ENCODE data around the gene THPO.

The THPO gene

DNA sequence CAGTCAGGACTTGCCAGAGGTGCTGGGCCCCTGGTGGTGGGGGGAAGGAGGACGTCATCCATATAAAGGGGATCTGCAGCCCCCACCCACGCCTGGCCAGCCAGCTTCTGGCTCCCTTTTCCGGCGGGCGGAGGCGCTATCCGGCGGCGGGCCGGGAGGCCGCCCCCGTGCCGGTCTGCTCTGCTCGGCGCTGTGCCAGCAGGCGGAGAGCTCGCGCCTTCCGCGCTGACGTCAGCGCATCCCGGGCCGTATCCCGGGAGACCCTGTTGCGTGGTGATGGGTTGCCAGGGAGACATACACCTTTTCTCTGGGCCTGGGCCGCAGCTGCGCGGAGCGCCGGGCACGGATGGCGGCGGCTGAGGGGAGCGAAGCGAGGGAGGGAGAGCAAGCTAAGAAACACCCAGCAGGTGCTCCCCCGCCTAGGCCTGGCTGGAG lies 39.5 kb downstream of the THPO start:
- Histone ChIP-seq H4K91ac (ENCODE audit: low read depth, low read length) (no peak overlapping the region), H2BK120ac (ENCODE audit: insufficient read depth, low read length, poor library complexity) (no peak overlapping the region), H3K79me1 (ENCODE audit: low read length) (peaks cover 13% of the 10 kb centered on the region), H2AFZ (ENCODE audit: insufficient read depth, low read length, poor library complexity) (no peak overlapping the region), H3K9me3 (ENCODE audit: insufficient read depth, low read depth, low read length) (peaks cover 3% of the 10 kb centered on the region), H3K79me2 (ENCODE audit: control insufficient read depth, insufficient read depth, low read length, poor library complexity) (peaks cover 9% of the 10 kb centered on the region), H2BK12ac (ENCODE audit: low read length) (no peak overlapping the region), H3K4me2 (ENCODE audit: low read length) (no peak overlapping the region), H3K23ac (ENCODE audit: low read length) (no peak overlapping the region), H2BK5ac (ENCODE audit: low read depth, low read length, poor library complexity) (no peak overlapping the region), H3K4me1 (ENCODE audit: control insufficient read depth in 1 of 2, insufficient read depth in 2 of 2, low read length in 2 of 2) (peaks cover 14 to 21% of the 10 kb centered on the region in 2 experiments), H3K4ac (ENCODE audit: low read depth, low read length) (peak overlapping the region; percentile 2), H3K4me3 (ENCODE audit: low read depth, low read length) (no peak overlapping the region), H4K12ac (ENCODE audit: low read depth, low read length) (no peak overlapping the region), H3K27ac (ENCODE audit: low read depth, low read length) (no peak overlapping the region), H3K14ac (ENCODE audit: low read length) (no peak overlapping the region), H3K27me3 (ENCODE audit: insufficient read depth, low read length) (no peaks in the 10 kb centered on the region), H3K9ac (ENCODE audit: low read length) (no peak overlapping the region), H2AK5ac (ENCODE audit: low read length) (no peak overlapping the region), H3K36me3 (ENCODE audit: control insufficient read depth in 1 of 2, insufficient read depth in 2 of 2, low read length in 2 of 2) (peaks cover 22 to 30% of the 10 kb centered on the region in 2 experiments), H3K18ac (ENCODE audit: low read length) (no peak overlapping the region), H4K8ac (ENCODE audit: low read depth, low read length) (no peak overlapping the region)
- WGBS (ENCODE audit: extremely low coverage, insufficient coverage, insufficient read length), result no CpG with 5 or more reads among the region's 37 CpGs
- DNase-seq, result no peak

DNA sequence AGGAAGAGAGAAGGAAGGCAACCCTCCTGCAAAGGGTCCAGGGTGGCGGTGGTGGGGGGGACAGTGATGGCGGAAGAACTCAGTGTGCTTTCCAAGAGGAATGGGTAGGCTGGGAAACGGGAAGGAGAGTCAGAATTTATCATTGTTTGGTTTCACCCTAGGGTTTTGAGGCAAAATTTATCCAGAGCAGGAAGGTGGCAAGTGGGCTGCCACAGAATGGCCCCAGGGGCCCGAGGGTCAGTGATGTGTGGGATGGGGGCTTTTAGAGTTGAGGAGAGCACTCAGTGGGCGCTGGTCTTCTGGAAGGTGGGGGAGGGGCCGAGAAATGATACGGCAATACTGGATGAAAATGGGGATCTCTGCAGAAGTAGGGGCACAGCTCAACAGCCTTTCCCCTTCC lies 40.0 kb downstream of the THPO start:
- Histone ChIP-seq H3K4me1 (ENCODE audit: control insufficient read depth in 1 of 2, insufficient read depth in 2 of 2, low read length in 2 of 2) (peaks cover 15 to 23% of the 10 kb centered on the region in 2 experiments), H3K4ac (ENCODE audit: low read depth, low read length) (peak overlapping the region; percentile 2), H4K91ac (ENCODE audit: low read depth, low read length) (no peak overlapping the region), H3K79me1 (ENCODE audit: low read length) (peaks cover 15% of the 10 kb centered on the region), H4K8ac (ENCODE audit: low read depth, low read length) (no peak overlapping the region), H3K9ac (ENCODE audit: low read length) (no peak overlapping the region), H3K18ac (ENCODE audit: low read length) (no peak overlapping the region), H3K9me3 (ENCODE audit: insufficient read depth, low read depth, low read length) (peaks cover 3% of the 10 kb centered on the region), H3K79me2 (ENCODE audit: control insufficient read depth, insufficient read depth, low read length, poor library complexity) (peaks cover 9% of the 10 kb centered on the region), H3K23ac (ENCODE audit: low read length) (no peak overlapping the region), H4K12ac (ENCODE audit: low read depth, low read length) (no peak overlapping the region), H2AK5ac (ENCODE audit: low read length) (no peak overlapping the region), H3K36me3 (ENCODE audit: control insufficient read depth in 1 of 2, insufficient read depth in 2 of 2, low read length in 2 of 2) (peaks cover 22 to 29% of the 10 kb centered on the region in 2 experiments), H3K14ac (ENCODE audit: low read length) (no peak overlapping the region), H2BK120ac (ENCODE audit: insufficient read depth, low read length, poor library complexity) (no peak overlapping the region), H3K4me3 (ENCODE audit: low read depth, low read length) (no peak overlapping the region), H3K4me2 (ENCODE audit: low read length) (no peak overlapping the region), H3K27ac (ENCODE audit: low read depth, low read length) (no peak overlapping the region), H3K27me3 (ENCODE audit: insufficient read depth, low read length) (no peaks in the 10 kb centered on the region), H2BK12ac (ENCODE audit: low read length) (no peak overlapping the region), H2BK5ac (ENCODE audit: low read depth, low read length, poor library complexity) (no peak overlapping the region), H2AFZ (ENCODE audit: insufficient read depth, low read length, poor library complexity) (no peak overlapping the region)
- DNase-seq, result no peak
- WGBS (ENCODE audit: extremely low coverage, insufficient coverage, insufficient read length), result no CpG with 5 or more reads among the region's 7 CpGs

GRCh38 chr3:184337399-184337714 lies 40.6 kb downstream of the THPO start, which contains the start of gene FAM131A:
TSS of gene FAM131A (plus strand) at chr3:184337600. CDS start at chr3:184337631, 31 bp downstream.
- Histone ChIP-seq H3K23ac (ENCODE audit: low read length) (no peak within 1 kb of the TSS), H4K8ac (ENCODE audit: low read depth, low read length) (peak within 1 kb of the TSS; percentile 86), H3K4ac (ENCODE audit: low read depth, low read length) (peak within 1 kb of the TSS; percentile 93), H3K79me1 (ENCODE audit: low read length) (peaks cover 20% of the 10 kb centered on the region), H3K4me1 (ENCODE audit: control insufficient read depth in 1 of 2, insufficient read depth in 2 of 2, low read length in 2 of 2) (peaks cover 20 to 28% of the 10 kb centered on the region in 2 experiments), H2BK12ac (ENCODE audit: low read length) (no peak within 1 kb of the TSS), H2AK5ac (ENCODE audit: low read length) (peak within 1 kb of the TSS; percentile 8), H3K18ac (ENCODE audit: low read length) (peak within 1 kb of the TSS; percentile 85), H3K4me3 (ENCODE audit: low read depth, low read length) (peak within 1 kb of the TSS; percentile 91), H4K12ac (ENCODE audit: low read depth, low read length) (peak within 1 kb of the TSS; percentile 74), H3K79me2 (ENCODE audit: control insufficient read depth, insufficient read depth, low read length, poor library complexity) (peaks cover 9% of the 10 kb centered on the region), H4K91ac (ENCODE audit: low read depth, low read length) (peak within 1 kb of the TSS; percentile 72), H3K9ac (ENCODE audit: low read length) (peak within 1 kb of the TSS; percentile 85), H2BK120ac (ENCODE audit: insufficient read depth, low read length, poor library complexity) (peak within 1 kb of the TSS; percentile 26), H3K9me3 (ENCODE audit: insufficient read depth, low read depth, low read length) (peaks cover 3% of the 10 kb centered on the region), H3K27me3 (ENCODE audit: insufficient read depth, low read length) (no peaks in the 10 kb centered on the region), H2AFZ (ENCODE audit: insufficient read depth, low read length, poor library complexity) (peak within 1 kb of the TSS; percentile 63), H3K27ac (ENCODE audit: low read depth, low read length) (peak within 1 kb of the TSS; percentile 94), H3K14ac (ENCODE audit: low read length) (peak within 1 kb of the TSS; percentile 81), H3K4me2 (ENCODE audit: low read length) (peak within 1 kb of the TSS; percentile 90), H2BK5ac (ENCODE audit: low read depth, low read length, poor library complexity) (peak within 1 kb of the TSS; percentile 42), H3K36me3 (ENCODE audit: control insufficient read depth in 1 of 2, insufficient read depth in 2 of 2, low read length in 2 of 2) (peaks cover 22 to 29% of the 10 kb centered on the region in 2 experiments)
- DNase-seq, result no peak
- WGBS (ENCODE audit: extremely low coverage, insufficient coverage, insufficient read length), result no CpG with 5 or more reads among the region's 6 CpGs

DNA sequence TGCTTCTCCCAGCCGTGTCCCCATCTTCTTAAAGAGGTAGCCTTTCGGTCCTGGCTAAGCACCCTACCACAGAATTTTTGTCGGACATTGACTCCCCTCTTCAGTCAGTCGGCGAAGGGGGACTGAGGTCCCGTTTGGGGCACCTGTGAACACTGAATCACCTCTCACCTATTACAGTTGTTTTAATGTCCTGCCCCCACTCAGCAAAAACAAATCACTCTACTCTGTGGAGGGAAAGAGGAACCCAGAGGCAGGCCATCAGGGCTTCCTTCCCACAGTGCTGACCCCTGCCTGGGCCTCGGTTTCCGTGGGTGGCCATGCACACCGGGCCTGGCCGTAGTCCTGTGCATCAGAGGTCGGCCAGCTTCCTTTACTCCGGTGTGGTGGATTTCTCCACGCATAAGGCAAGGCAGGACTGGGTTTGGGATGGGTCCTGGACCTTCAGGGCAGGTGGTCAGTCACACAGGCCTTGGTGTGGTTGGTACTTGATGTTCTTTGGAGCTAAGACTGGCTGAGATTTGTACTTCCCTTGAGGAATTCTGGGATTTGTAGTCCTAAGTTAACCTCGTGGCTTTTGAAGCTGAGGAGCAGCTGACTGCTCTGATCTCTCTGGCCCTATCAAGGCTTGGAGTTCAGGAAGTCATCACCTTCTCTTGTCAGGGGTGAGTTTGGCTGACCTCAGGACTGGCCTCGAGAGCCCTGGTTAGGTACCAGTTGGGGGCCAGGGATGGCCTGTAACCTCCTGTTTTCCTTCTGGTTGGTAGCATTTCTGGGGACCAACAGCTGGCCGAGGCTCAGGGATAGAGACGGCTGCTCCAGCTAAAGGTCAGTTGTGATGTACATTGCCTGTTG lies 41.2 kb downstream of the THPO start:
- no peak overlapping the region for H2BK12ac ChIP-seq (ENCODE audit: low read length)
- no CpG with 5 or more reads among the region's 17 CpGs for WGBS (ENCODE audit: extremely low coverage, insufficient coverage, insufficient read length)
- peak overlapping the region; percentile 94 for H3K27ac ChIP-seq (ENCODE audit: low read depth, low read length)
- peak overlapping the region; percentile 72 for H4K91ac ChIP-seq (ENCODE audit: low read depth, low read length)
- H3K4ac ChIP-seq (ENCODE audit: low read depth, low read length), result peak overlapping the region; percentile 93
- H3K9ac ChIP-seq (ENCODE audit: low read length), result peak overlapping the region; percentile 85
- no peaks in the 10 kb centered on the region for H3K27me3 ChIP-seq (ENCODE audit: insufficient read depth, low read length)
- H2BK5ac ChIP-seq (ENCODE audit: low read depth, low read length, poor library complexity), result peak overlapping the region; percentile 68
- H3K9me3 ChIP-seq (ENCODE audit: insufficient read depth, low read depth, low read length), result peaks cover 5% of the 10 kb centered on the region
- peak overlapping the region; percentile 8 for H2AK5ac ChIP-seq (ENCODE audit: low read length)
- peak overlapping the region; percentile 91 for H3K4me3 ChIP-seq (ENCODE audit: low read depth, low read length)
- peak overlapping the region; percentile 90 for H3K4me2 ChIP-seq (ENCODE audit: low read length)
- H3K23ac ChIP-seq (ENCODE audit: low read length), result no peak overlapping the region
- H2BK120ac ChIP-seq (ENCODE audit: insufficient read depth, low read length, poor library complexity), result peak overlapping the region; percentile 26
- peak overlapping the region; percentile 74 for H4K12ac ChIP-seq (ENCODE audit: low read depth, low read length)
- H3K18ac ChIP-seq (ENCODE audit: low read length), result peak overlapping the region; percentile 85
- H3K79me1 ChIP-seq (ENCODE audit: low read length), result peaks cover 20% of the 10 kb centered on the region
- peak overlapping the region; percentile 63 for H2AFZ ChIP-seq (ENCODE audit: insufficient read depth, low read length, poor library complexity)
- peak overlapping the region; percentile 81 for H3K14ac ChIP-seq (ENCODE audit: low read length)
- no peak for DNase-seq
- H3K36me3 ChIP-seq (ENCODE audit: control insufficient read depth in 1 of 2, insufficient read depth in 2 of 2, low read length in 2 of 2), result peaks cover 24 to 32% of the 10 kb centered on the region in 2 experiments
- H4K8ac ChIP-seq (ENCODE audit: low read depth, low read length), result peak overlapping the region; percentile 86
- peaks cover 9% of the 10 kb centered on the region for H3K79me2 ChIP-seq (ENCODE audit: control insufficient read depth, insufficient read depth, low read length, poor library complexity)
- H3K4me1 ChIP-seq (ENCODE audit: control insufficient read depth in 1 of 2, insufficient read depth in 2 of 2, low read length in 2 of 2), result peaks cover 24 to 33% of the 10 kb centered on the region in 2 experiments
